HUES6 (cell line): Measurements from ENCODE around the gene GLUD1.
"Not testable (repeated sequence)": the region's sequence is repeated elsewhere in the genome, so short reads cannot be mapped to it uniquely, and the experiment has no call there.

Experiments
- H3K27ac ChIP-seq: 2 replicates; pipeline ENCODE4 v1.7.0; 2013; ENCODE audit warnings: low read depth, mild to moderate bottlenecking, low read length, inconsistent platforms
- H3K27me3 ChIP-seq: 2 replicates; pipeline ENCODE4 v1.6.1; 2013; ENCODE audit warnings: low read length; ENCODE audit not compliant: control insufficient read depth, insufficient read depth
- H3K36me3 ChIP-seq: 2 replicates; pipeline ENCODE4 v1.6.1; 2013; ENCODE audit warnings: low read length; ENCODE audit not compliant: control insufficient read depth, insufficient read depth
- H3K4me1 ChIP-seq: 2 replicates; pipeline ENCODE4 v1.6.1; 2013; ENCODE audit warnings: low read length; ENCODE audit not compliant: control insufficient read depth, insufficient read depth
- H3K4me3 ChIP-seq: 2 replicates; pipeline ENCODE4 v1.5.1; 2013; ENCODE audit warnings: low read depth, low read length
- H3K9ac ChIP-seq: one replicate; pipeline ENCODE4 v1.6.1; 2013; ENCODE audit warnings: mild to moderate bottlenecking, low read length
- H3K9me3 ChIP-seq: 2 replicates; pipeline ENCODE4 v1.6.1; 2013; ENCODE audit warnings: low read depth, low read length; ENCODE audit not compliant: control insufficient read depth, insufficient read depth

Gene GLUD1

DNA sequence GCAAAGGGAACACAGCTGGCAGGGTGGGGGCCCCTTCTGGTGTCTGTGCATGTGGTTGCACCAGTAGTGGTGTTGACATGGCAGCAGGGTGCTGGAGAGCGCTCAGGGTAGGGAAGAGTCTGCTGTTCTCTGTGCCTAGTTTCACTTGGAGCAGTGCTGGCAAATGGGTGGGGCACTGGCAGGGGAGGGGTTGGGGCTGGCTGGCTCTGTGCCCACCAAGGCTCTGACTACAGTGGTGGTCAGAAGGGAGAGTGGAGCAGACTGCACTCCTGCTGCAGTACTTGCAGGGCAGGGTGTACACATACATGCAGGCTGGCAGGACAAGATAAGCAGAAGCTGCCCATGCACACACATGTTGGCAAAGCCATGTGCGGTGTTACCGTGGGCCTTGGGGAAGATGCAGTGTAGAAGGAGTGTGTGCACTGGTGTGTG lies 56.3 kb downstream of the GLUD1 start:
- H3K27me3 ChIP-seq, result no peaks in the 10 kb centered on the region
- H3K9me3 ChIP-seq, result no peaks in the 10 kb centered on the region
- no peak overlapping the region for H3K27ac ChIP-seq
- H3K36me3 ChIP-seq, result no peaks in the 10 kb centered on the region
- H3K9ac ChIP-seq, result no peak overlapping the region
- H3K4me3 ChIP-seq, result no peak overlapping the region
- H3K4me1 ChIP-seq, result no peaks in the 10 kb centered on the region

- Histone ChIP-seq H3K9me3 (peaks cover 7% of the 10 kb centered on the region), H3K27ac (no peak overlapping the region), H3K27me3 (no peaks in the 10 kb centered on the region), H3K36me3 (no peaks in the 10 kb centered on the region), H3K9ac (no peak overlapping the region), H3K4me3 (no peak overlapping the region), H3K4me1 (no peaks in the 10 kb centered on the region)
Measured at GRCh38 chr10:87036623-87037022, 58.0 kb downstream of the GLUD1 start.

DNA sequence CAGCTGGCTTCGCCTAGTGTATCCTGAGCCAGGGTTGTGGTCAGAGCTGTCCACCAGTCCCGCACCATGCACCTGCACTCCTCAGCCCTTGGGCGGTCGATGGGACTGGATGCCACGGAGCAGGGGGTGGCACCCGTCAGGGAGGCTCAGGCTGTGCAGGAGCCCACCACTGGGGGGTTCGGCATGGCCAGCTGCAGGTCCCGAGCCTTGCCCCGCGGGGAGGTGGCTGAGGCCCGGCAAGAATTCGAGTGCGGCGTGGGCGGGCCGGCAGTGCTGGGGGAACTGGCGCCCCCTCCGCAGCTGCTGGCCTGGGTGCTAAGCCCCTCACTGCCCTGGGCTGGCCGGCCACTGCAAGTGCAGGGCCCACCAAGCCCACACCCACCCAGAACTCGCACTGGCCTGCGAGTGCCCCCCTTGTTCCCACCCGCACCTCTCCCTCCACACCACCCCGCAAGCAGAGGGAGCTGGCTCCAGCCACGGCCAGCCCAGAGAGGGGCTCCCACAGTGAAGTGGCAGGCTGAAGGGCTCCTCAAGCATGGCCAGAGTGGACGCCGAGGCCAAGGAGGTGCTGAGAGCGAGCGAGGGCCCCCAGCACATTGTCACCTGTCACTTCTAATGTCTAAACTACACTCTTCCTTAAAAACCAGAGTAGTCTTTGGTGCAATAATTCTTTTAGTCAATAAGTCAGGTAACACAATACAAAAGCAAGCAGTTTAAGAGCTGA lies 63.6 kb downstream of the GLUD1 start:
- Histone ChIP-seq H3K4me3 (no peak overlapping the region), H3K9ac (no peak overlapping the region), H3K36me3 (no peaks in the 10 kb centered on the region), H3K9me3 (peaks cover 17% of the 10 kb centered on the region), H3K27ac (no peak overlapping the region), H3K27me3 (no peaks in the 10 kb centered on the region), H3K4me1 (peaks cover 3% of the 10 kb centered on the region; the same call in 1 of the 2 replicates)

DNA sequence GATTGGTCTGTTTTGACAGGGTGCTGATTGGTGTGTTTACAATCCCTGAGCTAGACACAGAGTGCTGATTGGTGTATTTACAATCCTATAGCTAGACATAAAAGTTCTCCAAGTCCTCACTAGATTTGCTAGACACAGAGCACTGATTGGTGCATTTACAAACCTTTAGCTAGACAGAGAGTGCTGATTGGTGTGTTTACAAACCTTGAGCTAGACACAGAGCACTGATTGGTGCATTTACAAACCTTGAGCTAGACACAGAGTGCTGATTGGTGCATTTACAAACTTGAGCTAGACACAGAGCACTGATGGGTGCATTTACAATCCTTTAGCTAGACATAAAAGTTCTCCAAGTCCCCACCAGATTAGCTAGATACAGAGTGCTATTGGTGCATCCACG lies 64.2 kb downstream of the GLUD1 start:
- not testable (repeated sequence) for H3K4me3 ChIP-seq, H3K27ac ChIP-seq, H3K27me3 ChIP-seq, H3K4me1 ChIP-seq, H3K36me3 ChIP-seq, H3K9ac ChIP-seq
- H3K9me3 ChIP-seq, result peaks cover 17% of the 10 kb centered on the region

GRCh38 chr10:87026747-87027508 lies 67.7 kb downstream of the GLUD1 start:
- H3K4me1 ChIP-seq, result not testable (repeated sequence)

GRCh38 chr10:87025285-87025958 lies 69.2 kb downstream of the GLUD1 start:
- H3K4me3 ChIP-seq, H3K36me3 ChIP-seq, H3K9me3 ChIP-seq, H3K4me1 ChIP-seq, H3K27me3 ChIP-seq: not testable (repeated sequence)
- peak overlapping the region; percentile 39 for H3K9ac ChIP-seq
- peak overlapping the region; percentile 84 for H3K27ac ChIP-seq

More at GRCh38 chr10:87026747-87027508, 67.7 kb downstream of the GLUD1 start:
- not testable (repeated sequence) for H3K36me3 ChIP-seq, H3K9ac ChIP-seq, H3K27ac ChIP-seq, H3K4me3 ChIP-seq, H3K27me3 ChIP-seq
- H3K9me3 ChIP-seq, result peaks cover 12% of the 10 kb centered on the region

DNA sequence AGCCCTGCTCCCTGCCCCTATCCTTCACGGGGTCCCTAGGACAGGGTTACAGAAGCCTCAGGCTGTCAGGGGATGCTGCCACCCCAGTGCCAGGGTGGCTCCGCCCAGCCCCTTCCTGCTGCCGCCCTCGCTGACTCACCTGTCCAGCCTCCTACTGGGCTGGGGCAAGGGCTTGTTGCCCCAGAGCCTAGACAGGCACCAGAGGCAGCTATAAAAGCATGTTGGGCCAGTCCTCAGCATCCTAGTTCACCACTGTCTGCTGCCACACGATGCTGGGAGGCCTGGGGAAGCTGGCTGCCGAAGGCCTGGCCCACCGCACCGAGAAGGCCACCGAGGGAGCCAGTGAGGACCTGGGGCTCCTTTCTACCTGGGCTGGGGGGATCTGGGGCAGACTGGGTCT lies 74.6 kb downstream of the GLUD1 start, which contains the start of gene FAM25A:
Gene FAM25A (plus strand): TSS at position 239 of the 400 bp plus-strand sequence. CDS start 31 bp downstream, at position 270.
- H3K9ac ChIP-seq, H3K4me1 ChIP-seq, H3K27ac ChIP-seq, H3K9me3 ChIP-seq, H3K4me3 ChIP-seq, H3K27me3 ChIP-seq, H3K36me3 ChIP-seq: not testable (repeated sequence)

GRCh38 chr10:87019504-87019903 lies 75.1 kb downstream of the GLUD1 start:
- H3K36me3 ChIP-seq, H3K9me3 ChIP-seq, H3K9ac ChIP-seq, H3K27me3 ChIP-seq, H3K27ac ChIP-seq, H3K4me1 ChIP-seq, H3K4me3 ChIP-seq: not testable (repeated sequence)

DNA sequence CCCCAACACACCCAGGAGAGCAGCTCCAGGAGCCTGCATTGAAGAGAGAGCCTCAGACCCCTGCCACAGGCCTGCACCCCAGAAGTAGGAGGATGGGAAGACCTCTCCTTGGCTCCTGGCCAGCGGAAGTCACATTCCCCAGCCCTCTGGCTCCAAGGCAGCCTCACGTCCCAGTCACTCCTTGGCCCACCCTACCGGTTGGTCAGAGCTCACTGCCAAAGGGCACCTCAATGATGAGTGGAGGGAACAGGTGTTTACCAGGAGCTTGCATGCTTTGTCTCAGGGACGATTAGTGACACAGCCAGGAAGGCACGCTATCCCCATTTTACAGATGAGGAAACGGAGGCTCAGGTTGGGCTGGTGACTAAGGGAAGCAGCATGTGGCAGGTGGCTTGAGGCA lies 75.6 kb downstream of the GLUD1 start:
- not testable (repeated sequence) for H3K36me3 ChIP-seq, H3K9ac ChIP-seq, H3K4me1 ChIP-seq, H3K4me3 ChIP-seq, H3K9me3 ChIP-seq, H3K27ac ChIP-seq, H3K27me3 ChIP-seq

DNA sequence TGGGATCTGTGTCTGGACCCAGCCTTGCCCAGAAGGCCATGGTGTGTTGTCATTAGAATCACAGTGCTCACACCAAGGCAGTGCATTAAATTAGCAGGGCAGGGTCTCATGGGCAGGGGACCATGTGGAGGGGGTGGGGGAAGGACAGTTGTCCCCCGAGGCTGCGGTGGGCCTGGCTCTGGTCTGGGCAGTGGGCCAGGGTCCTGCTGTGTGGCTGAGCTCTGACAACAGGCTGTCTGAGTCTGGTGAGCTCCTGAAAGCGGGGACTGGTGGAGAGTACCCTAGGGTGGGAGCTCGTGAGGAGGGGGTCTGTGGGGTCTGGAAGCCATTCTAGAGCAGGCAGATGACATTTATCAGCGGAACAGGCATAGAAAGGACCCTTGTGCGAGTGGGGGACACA lies 76.5 kb downstream of the GLUD1 start:
- not testable (repeated sequence) for H3K4me1 ChIP-seq, H3K9ac ChIP-seq, H3K27me3 ChIP-seq, H3K36me3 ChIP-seq, H3K27ac ChIP-seq, H3K9me3 ChIP-seq, H3K4me3 ChIP-seq
